C4-2B (cell line): ENCODE results near the gene OSBPL3.

Source experiments
- ZFX ChIP-seq: fragments of 450-650 bp; IDR thresholded peaks from 2 replicates; pipeline ENCODE4 v1.6.1; 2017
- TF ChIP-seq, protein P1 (sequence below): fragments of 450-650 bp; conservative IDR thresholded peaks from 2 replicates; pipeline ENCODE4 v1.5.1; 2017; ENCODE audit warnings: mild to moderate bottlenecking

DNA sequence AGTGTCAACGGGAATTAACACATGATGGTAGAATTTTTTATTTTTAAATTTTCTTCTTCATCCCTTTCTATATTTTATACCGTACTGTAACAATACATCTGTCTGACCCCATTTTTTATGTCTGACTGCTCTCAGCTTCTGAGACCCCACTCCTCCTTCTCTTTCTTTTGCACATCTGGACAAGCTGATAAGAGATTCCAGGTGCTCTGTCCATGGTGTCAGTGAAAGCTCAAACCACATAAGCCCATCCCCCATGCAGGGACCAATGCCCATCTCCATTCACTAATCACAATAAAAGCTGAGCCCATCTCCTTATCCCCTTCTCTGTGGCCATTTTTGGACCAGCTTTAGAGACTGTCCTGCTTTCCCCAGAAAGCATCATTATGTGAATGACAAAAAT is 231.5 kb downstream of the OSBPL3 start:
- TF ChIP-seq, protein P1, sequence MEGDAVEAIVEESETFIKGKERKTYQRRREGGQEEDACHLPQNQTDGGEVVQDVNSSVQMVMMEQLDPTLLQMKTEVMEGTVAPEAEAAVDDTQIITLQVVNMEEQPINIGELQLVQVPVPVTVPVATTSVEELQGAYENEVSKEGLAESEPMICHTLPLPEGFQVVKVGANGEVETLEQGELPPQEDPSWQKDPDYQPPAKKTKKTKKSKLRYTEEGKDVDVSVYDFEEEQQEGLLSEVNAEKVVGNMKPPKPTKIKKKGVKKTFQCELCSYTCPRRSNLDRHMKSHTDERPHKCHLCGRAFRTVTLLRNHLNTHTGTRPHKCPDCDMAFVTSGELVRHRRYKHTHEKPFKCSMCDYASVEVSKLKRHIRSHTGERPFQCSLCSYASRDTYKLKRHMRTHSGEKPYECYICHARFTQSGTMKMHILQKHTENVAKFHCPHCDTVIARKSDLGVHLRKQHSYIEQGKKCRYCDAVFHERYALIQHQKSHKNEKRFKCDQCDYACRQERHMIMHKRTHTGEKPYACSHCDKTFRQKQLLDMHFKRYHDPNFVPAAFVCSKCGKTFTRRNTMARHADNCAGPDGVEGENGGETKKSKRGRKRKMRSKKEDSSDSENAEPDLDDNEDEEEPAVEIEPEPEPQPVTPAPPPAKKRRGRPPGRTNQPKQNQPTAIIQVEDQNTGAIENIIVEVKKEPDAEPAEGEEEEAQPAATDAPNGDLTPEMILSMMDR: no peak
- no peak for TF ChIP-seq ZFX
